HCT116 (cell line): ENCODE results near the gene GTPBP10. TPM values are rescaled to one million over a fixed set of nuclear protein-coding genes. Genes with fewer than 3 reads are reported as not detected.

Experiments used
- ATAC-seq: fragments of 200-7000 bp; cut with Tn5 transposase; 2 replicates; pipeline ENCODE4 v1.9.1; 2020; ENCODE audit warnings: mild to moderate bottlenecking, moderate library complexity
- BruUV-seq: library from RNA; stranded (reverse); fragments of 400-500 nt; replicated peaks from 2 replicates; lab custom pipeline; 2021; lab: Mats Ljungman, UMichigan
- CTCF ChIA-PET: fragments of 300-600 bp; sonication (Branson Sonifier 250); formaldehyde crosslinking; loops from one replicate; lab custom pipeline; 2021; ENCODE audit warnings: antibody characterized with exemption; lab: Charles Lee
- POLR2A ChIA-PET: fragments of 300-600, 350-600 bp; sonication (Branson Sonifier 250); formaldehyde crosslinking; loops from one replicate; lab custom pipeline; 2021; ENCODE audit warnings: antibody characterized with exemption; lab: Charles Lee
- RAD21 ChIA-PET, 2 experiments: fragments of 300-600 bp; sonication (Branson Sonifier 250); formaldehyde crosslinking; loops; one replicate each; lab custom pipeline; 2023; ENCODE audit warnings: low total read pairs in 2 of 2; ENCODE audit not compliant: uncharacterized antibody in 2 of 2, unreplicated experiment in 2 of 2, low non-redundant PET in 1 of 2; lab: Charles Lee
- DNase-seq: peaks from one replicate; pipeline ENCODE4 v3.0.0-alpha.2; 2010; ENCODE audit warnings: low read depth, low spot score
- H2AFZ ChIP-seq: fragments of 200-600 bp; shearing (Covaris generic), sonication (generic); 2 replicates; pipeline ENCODE4 v1.6.1; 2017; ENCODE audit warnings: low read depth, mixed run types, mixed read lengths, antibody characterized with exemption, low read length; ENCODE audit not compliant: poor library complexity, severe bottlenecking
- H3K27ac ChIP-seq: 2 replicates; pipeline ENCODE4 v1.5.1; 2012; ENCODE audit warnings: low read depth, low read length
- H3K27me3 ChIP-seq: fragments of 200-600 bp; sonication (generic); 2 replicates; pipeline ENCODE4 v1.6.1; 2016; ENCODE audit warnings: mixed run types, low read length, mixed read lengths; ENCODE audit not compliant: insufficient read depth
- H3K36me3 ChIP-seq, 2 experiments: fragments of 200-500 bp in 1 of 2; fragments of 200-600 bp in 1 of 2; sonication (Bioruptor generic) in 1 of 2; sonication (generic) in 1 of 2; 2 replicates each; pipeline versions ENCODE4 v1.5.1 to v1.6.1; 2014 to 2016; ENCODE audit warnings: low read length in 2 of 2, inconsistent platforms in 1 of 2, mixed read lengths in 1 of 2, mixed run types in 1 of 2; ENCODE audit not compliant: insufficient read depth in 2 of 2, control insufficient read depth in 1 of 2
- H3K4me1 ChIP-seq, 2 experiments: fragments of 200-600 bp in 1 of 2; sonication (generic) in 1 of 2; 2 replicates each; pipeline versions ENCODE4 v1.5.1 to v1.6.1; 2012 to 2017; ENCODE audit warnings: low read length in 2 of 2, inconsistent platforms in 1 of 2, mild to moderate bottlenecking in 1 of 2, mixed read lengths in 1 of 2, mixed run types in 1 of 2, moderate library complexity in 1 of 2; ENCODE audit not compliant: insufficient read depth in 2 of 2, control insufficient read depth in 1 of 2
- H3K4me2 ChIP-seq: fragments of 200-600 bp; sonication (generic); 2 replicates; pipeline ENCODE4 v1.6.1; 2017; ENCODE audit warnings: mixed run types, low read length, mixed read lengths
- H3K4me3 ChIP-seq, 2 experiments: fragments of 200-600 bp in 1 of 2; sonication (generic) in 1 of 2; replicated peaks in 1 of 2; 2 replicates each; pipeline ENCODE4 v1.5.1; 2011 to 2016; ENCODE audit warnings: low read length in 2 of 2, control low read depth in 1 of 2, low read depth in 1 of 2, mild to moderate bottlenecking in 1 of 2, mixed read lengths in 1 of 2, mixed run types in 1 of 2
- H3K79me2 ChIP-seq: fragments of 200-600 bp; sonication (generic); 2 replicates; pipeline ENCODE4 v1.6.1; 2017; ENCODE audit warnings: mild to moderate bottlenecking, mixed run types, low read length, moderate library complexity, mixed read lengths; ENCODE audit not compliant: insufficient read depth
- H3K9ac ChIP-seq: fragments of 200-600 bp; sonication (generic); 2 replicates; pipeline ENCODE4 v1.6.1; 2016; ENCODE audit warnings: low read length, mixed read lengths
- H3K9me2 ChIP-seq: fragments of 200-600 bp; sonication (generic), shearing (Covaris generic); 2 replicates; pipeline ENCODE4 v1.6.1; 2017; ENCODE audit warnings: mixed run types, mild to moderate bottlenecking, moderate library complexity; ENCODE audit not compliant: insufficient read depth
- H3K9me3 ChIP-seq, 2 experiments: fragments of 200-500 bp in 1 of 2; fragments of 200-600 bp in 1 of 2; sonication (Bioruptor generic) in 1 of 2; sonication (generic) in 1 of 2; 2 replicates each; pipeline ENCODE4 v1.6.1; 2014 to 2017; ENCODE audit warnings: low read length in 2 of 2, mixed read lengths in 2 of 2, inconsistent platforms in 1 of 2, low read depth in 1 of 2, mild to moderate bottlenecking in 1 of 2, mixed run types in 1 of 2, moderate library complexity in 1 of 2; ENCODE audit not compliant: control insufficient read depth in 1 of 2, insufficient read depth in 1 of 2
- H4K20me1 ChIP-seq: fragments of 200-600 bp; sonication (generic), shearing (Covaris generic); 2 replicates; pipeline ENCODE4 v1.6.1; 2017; ENCODE audit warnings: mixed run types, mild to moderate bottlenecking, moderate library complexity; ENCODE audit not compliant: insufficient read depth
- CBX3 ChIP-seq: IDR thresholded peaks from 2 replicates; pipeline ENCODE4 v1.6.1; 2012; ENCODE audit warnings: low read depth
- CEBPB ChIP-seq: IDR thresholded peaks from 2 replicates; pipeline ENCODE4 v1.6.1; 2012; ENCODE audit warnings: low read depth
- EGR1 ChIP-seq: IDR thresholded peaks from 2 replicates; pipeline ENCODE4 v1.6.1; 2012; ENCODE audit warnings: low read depth
- FOSL1 ChIP-seq: IDR thresholded peaks from 2 replicates; pipeline ENCODE4 v1.6.1; 2012; ENCODE audit warnings: low read depth
- JUND ChIP-seq: IDR thresholded peaks from 2 replicates; pipeline ENCODE4 v1.6.1; 2012
- POLR2A ChIP-seq: IDR thresholded peaks from 2 replicates; pipeline ENCODE4 v1.7.0; 2011; ENCODE audit warnings: borderline replicate concordance; ENCODE audit not compliant: insufficient read depth, insufficient read length; ENCODE audit errors: extremely low read depth
- POLR2AphosphoS5 ChIP-seq: IDR thresholded peaks from 2 replicates; pipeline ENCODE4 v1.6.1; 2011; ENCODE audit warnings: mild to moderate bottlenecking, low read depth, low read length, moderate library complexity
- SIN3A ChIP-seq: IDR thresholded peaks from 2 replicates; pipeline ENCODE4 v1.6.1; 2012; ENCODE audit warnings: low read depth
- SP1 ChIP-seq: IDR thresholded peaks from 2 replicates; pipeline ENCODE4 v1.6.1; 2012; ENCODE audit warnings: low read depth
- SRF ChIP-seq: IDR thresholded peaks from 2 replicates; pipeline ENCODE4 v1.6.1; 2012; ENCODE audit warnings: low read depth
- ZFX ChIP-seq: fragments of 450-650 bp; IDR thresholded peaks from 2 replicates; pipeline ENCODE4 v1.6.1; 2017
- intact Hi-C: fragments of 100-400 bp; cut with micrococcal nuclease; formaldehyde crosslinking; loops from 2 replicates; pipeline ENCODE4 v1.10.0; 2022
- total RNA-seq: library from RNA; stranded (reverse); gene quantifications from one replicate; pipeline ENCODE4 v1.2.1, GENCODE V29; 2021; ENCODE audit not compliant: unreplicated experiment
- TF ChIP-seq, protein P1 (sequence below), 3 experiments: fragments of 200-600 bp in 1 of 3; sonication (generic) in 1 of 3; IDR thresholded peaks in 2 of 3; conservative IDR thresholded peaks in 1 of 3; 2 replicates each; pipeline ENCODE4 v1.5.1; 2012 to 2017; ENCODE audit warnings: low read depth in 2 of 3, low read length in 2 of 3, antibody characterized with exemption in 1 of 3, borderline replicate concordance in 1 of 3, control low read depth in 1 of 3, mild to moderate bottlenecking in 1 of 3, mixed read lengths in 1 of 3, mixed run types in 1 of 3, moderate library complexity in 1 of 3; ENCODE audit not compliant: insufficient read depth in 1 of 3
- TF ChIP-seq, protein P2 (sequence below): IDR thresholded peaks from 2 replicates; pipeline ENCODE4 v1.6.1; 2012; ENCODE audit warnings: low read depth
- TF ChIP-seq, protein P3 (sequence below): IDR thresholded peaks from 2 replicates; pipeline ENCODE4 v1.6.1; 2012

Gene GTPBP10
- total RNA-seq, 1 experiment from 2014 or later, result 36.7 TPM

- H3K27ac ChIP-seq, result no peak overlapping the region
- H3K36me3 ChIP-seq, result no peaks in the 10 kb centered on the region
- H3K27me3 ChIP-seq, result no peaks in the 10 kb centered on the region
- H4K20me1 ChIP-seq, result no peaks in the 10 kb centered on the region
- H3K9me3 ChIP-seq, result no peaks in the 10 kb centered on the region
- H3K4me1 ChIP-seq, result no peaks in the 10 kb centered on the region
- TF ChIP-seq ZFX, result no peak
- TF ChIP-seq POLR2AphosphoS5, result no peak
- no peak for TF ChIP-seq SIN3A
- TF ChIP-seq, protein P1, sequence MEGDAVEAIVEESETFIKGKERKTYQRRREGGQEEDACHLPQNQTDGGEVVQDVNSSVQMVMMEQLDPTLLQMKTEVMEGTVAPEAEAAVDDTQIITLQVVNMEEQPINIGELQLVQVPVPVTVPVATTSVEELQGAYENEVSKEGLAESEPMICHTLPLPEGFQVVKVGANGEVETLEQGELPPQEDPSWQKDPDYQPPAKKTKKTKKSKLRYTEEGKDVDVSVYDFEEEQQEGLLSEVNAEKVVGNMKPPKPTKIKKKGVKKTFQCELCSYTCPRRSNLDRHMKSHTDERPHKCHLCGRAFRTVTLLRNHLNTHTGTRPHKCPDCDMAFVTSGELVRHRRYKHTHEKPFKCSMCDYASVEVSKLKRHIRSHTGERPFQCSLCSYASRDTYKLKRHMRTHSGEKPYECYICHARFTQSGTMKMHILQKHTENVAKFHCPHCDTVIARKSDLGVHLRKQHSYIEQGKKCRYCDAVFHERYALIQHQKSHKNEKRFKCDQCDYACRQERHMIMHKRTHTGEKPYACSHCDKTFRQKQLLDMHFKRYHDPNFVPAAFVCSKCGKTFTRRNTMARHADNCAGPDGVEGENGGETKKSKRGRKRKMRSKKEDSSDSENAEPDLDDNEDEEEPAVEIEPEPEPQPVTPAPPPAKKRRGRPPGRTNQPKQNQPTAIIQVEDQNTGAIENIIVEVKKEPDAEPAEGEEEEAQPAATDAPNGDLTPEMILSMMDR (IDR thresholded peaks at IDR 0.05 in 2 of 3, conservative IDR thresholded peaks at IDR 0.05 in 1 of 3; ENCODE audit: borderline replicate concordance in 1 of 3, insufficient read depth in 1 of 3, low read depth in 2 of 3, low read length in 2 of 3), result no peak
- no peak for TF ChIP-seq FOSL1
- TF ChIP-seq JUND, result no peak
- TF ChIP-seq, protein P2, sequence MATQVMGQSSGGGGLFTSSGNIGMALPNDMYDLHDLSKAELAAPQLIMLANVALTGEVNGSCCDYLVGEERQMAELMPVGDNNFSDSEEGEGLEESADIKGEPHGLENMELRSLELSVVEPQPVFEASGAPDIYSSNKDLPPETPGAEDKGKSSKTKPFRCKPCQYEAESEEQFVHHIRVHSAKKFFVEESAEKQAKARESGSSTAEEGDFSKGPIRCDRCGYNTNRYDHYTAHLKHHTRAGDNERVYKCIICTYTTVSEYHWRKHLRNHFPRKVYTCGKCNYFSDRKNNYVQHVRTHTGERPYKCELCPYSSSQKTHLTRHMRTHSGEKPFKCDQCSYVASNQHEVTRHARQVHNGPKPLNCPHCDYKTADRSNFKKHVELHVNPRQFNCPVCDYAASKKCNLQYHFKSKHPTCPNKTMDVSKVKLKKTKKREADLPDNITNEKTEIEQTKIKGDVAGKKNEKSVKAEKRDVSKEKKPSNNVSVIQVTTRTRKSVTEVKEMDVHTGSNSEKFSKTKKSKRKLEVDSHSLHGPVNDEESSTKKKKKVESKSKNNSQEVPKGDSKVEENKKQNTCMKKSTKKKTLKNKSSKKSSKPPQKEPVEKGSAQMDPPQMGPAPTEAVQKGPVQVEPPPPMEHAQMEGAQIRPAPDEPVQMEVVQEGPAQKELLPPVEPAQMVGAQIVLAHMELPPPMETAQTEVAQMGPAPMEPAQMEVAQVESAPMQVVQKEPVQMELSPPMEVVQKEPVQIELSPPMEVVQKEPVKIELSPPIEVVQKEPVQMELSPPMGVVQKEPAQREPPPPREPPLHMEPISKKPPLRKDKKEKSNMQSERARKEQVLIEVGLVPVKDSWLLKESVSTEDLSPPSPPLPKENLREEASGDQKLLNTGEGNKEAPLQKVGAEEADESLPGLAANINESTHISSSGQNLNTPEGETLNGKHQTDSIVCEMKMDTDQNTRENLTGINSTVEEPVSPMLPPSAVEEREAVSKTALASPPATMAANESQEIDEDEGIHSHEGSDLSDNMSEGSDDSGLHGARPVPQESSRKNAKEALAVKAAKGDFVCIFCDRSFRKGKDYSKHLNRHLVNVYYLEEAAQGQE, result no peak
- no peak for TF ChIP-seq CBX3
- TF ChIP-seq SRF, result no peak
- TF ChIP-seq, protein P3, sequence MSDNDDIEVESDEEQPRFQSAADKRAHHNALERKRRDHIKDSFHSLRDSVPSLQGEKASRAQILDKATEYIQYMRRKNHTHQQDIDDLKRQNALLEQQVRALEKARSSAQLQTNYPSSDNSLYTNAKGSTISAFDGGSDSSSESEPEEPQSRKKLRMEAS, result no peak
- TF ChIP-seq CEBPB, result no peak
- TF ChIP-seq EGR1, result no peak
- TF ChIP-seq SP1, result no peak
- no peak for TF ChIP-seq POLR2A
- H3K4me2 ChIP-seq, result no peak overlapping the region
- ATAC-seq, result no peak
- no peak overlapping the region for H3K9ac ChIP-seq
- intact Hi-C loops, result no loop called here
- RAD21 ChIA-PET, result no interaction called here
- no peak overlapping the region for H2AFZ ChIP-seq
- no peak for DNase-seq
- no peaks in the 10 kb centered on the region for H3K9me2 ChIP-seq
- no peaks in the 10 kb centered on the region for H3K79me2 ChIP-seq
- CTCF ChIA-PET, result no interaction called here
- no TSS peak for BruUV-seq
- POLR2A ChIA-PET, result no interaction called here
- no peak overlapping the region for H3K4me3 ChIP-seq
Observed at GRCh38 chr7:90396420-90396819, 49.9 kb downstream of the GTPBP10 start.
